Mucosa of rectum (tissue), 2 donors: ENCODE data around the gene PRDX5.
"Not testable (repeated sequence)": the region's sequence is repeated elsewhere in the genome, so short reads cannot be mapped to it uniquely, and the experiment has no call there.

Experiments used
- H3K27ac ChIP-seq, 2 donors: one replicate each; pipeline ENCODE4 v1.7.0; 2013; ENCODE audit warnings: inconsistent platforms in 2 of 2, low read depth in 2 of 2, low read length in 2 of 2
- H3K27me3 ChIP-seq, 2 donors: one replicate each; pipeline ENCODE4 v1.7.0; 2013; ENCODE audit warnings: low read length in 2 of 2; ENCODE audit not compliant: control insufficient read depth in 2 of 2, insufficient read depth in 2 of 2
- H3K36me3 ChIP-seq, 2 donors: one replicate each; pipeline ENCODE4 v1.7.0; 2013; ENCODE audit warnings: low read length in 2 of 2; ENCODE audit not compliant: control insufficient read depth in 2 of 2, insufficient read depth in 2 of 2
- H3K4me1 ChIP-seq, 2 donors: one replicate each; pipeline ENCODE4 v1.7.0; 2013; ENCODE audit warnings: low read length in 2 of 2, mild to moderate bottlenecking in 1 of 2; ENCODE audit not compliant: control insufficient read depth in 2 of 2, insufficient read depth in 2 of 2
- H3K4me3 ChIP-seq, 2 donors: one replicate each; pipeline ENCODE4 v1.7.0; 2013; ENCODE audit warnings: low read length in 2 of 2
- H3K9ac ChIP-seq, 2 donors: one replicate each; pipeline ENCODE4 v1.7.0; 2013; ENCODE audit warnings: low read length in 2 of 2, low read depth in 1 of 2, mild to moderate bottlenecking in 1 of 2
- H3K9me3 ChIP-seq, 2 donors: one replicate each; pipeline ENCODE4 v1.7.0; 2013; ENCODE audit warnings: low read length in 2 of 2; ENCODE audit not compliant: control insufficient read depth in 2 of 2
- donor health status: healthy.
- donor health status: Normal muscosa, but diverticular disease.

PRDX5 gene

DNA sequence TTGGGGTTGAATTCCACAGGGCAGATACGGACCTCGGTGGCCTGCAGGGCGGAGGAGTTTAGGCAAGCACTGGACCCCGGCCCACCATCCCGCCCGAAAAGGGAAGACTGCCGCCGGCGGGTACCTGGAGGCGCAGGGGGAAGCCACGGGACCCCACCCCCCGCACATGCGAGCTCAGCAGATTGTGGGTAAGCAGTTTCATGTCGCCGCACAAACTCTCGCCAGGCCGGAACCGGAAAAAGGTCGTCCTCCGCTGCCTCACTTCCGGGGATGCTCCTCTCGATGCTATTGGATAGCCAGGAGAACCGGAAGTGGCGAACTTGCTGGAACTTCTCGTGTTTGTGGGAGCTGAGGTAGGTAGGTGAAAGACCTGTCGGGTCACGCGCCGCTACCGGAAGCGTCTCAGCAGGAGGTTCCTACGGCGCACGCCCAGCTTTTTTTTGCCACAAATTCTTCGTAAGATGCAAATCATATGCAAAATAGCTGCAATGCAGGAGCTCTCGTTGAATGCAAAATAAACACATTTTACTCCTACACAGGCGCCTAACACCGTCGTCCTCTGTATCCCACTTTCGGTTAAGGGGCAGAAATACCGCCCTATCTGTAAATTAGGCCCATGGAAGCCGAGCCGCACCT is 478 bp upstream of the PRDX5 start, which contains the start of gene TRMT112:
Gene TRMT112 (minus strand): TSS at position 235 of the 636 bp plus-strand sequence. CDS start 33 bp downstream, at position 202.
- Histone ChIP-seq H3K4me3 (peak within 1 kb of the TSS; percentile 78 to 96), H3K9me3 (no peaks in the 10 kb centered on the region), H3K36me3 (peaks cover 36 to 37% of the 10 kb centered on the region in 2 donors), H3K27ac (peak within 1 kb of the TSS; percentile 98 to 100), H3K4me1 (peaks cover 34 to 49% of the 10 kb centered on the region in 2 donors), H3K9ac (peak within 1 kb of the TSS; percentile 88 to 99), H3K27me3 (no peaks in the 10 kb centered on the region)

DNA sequence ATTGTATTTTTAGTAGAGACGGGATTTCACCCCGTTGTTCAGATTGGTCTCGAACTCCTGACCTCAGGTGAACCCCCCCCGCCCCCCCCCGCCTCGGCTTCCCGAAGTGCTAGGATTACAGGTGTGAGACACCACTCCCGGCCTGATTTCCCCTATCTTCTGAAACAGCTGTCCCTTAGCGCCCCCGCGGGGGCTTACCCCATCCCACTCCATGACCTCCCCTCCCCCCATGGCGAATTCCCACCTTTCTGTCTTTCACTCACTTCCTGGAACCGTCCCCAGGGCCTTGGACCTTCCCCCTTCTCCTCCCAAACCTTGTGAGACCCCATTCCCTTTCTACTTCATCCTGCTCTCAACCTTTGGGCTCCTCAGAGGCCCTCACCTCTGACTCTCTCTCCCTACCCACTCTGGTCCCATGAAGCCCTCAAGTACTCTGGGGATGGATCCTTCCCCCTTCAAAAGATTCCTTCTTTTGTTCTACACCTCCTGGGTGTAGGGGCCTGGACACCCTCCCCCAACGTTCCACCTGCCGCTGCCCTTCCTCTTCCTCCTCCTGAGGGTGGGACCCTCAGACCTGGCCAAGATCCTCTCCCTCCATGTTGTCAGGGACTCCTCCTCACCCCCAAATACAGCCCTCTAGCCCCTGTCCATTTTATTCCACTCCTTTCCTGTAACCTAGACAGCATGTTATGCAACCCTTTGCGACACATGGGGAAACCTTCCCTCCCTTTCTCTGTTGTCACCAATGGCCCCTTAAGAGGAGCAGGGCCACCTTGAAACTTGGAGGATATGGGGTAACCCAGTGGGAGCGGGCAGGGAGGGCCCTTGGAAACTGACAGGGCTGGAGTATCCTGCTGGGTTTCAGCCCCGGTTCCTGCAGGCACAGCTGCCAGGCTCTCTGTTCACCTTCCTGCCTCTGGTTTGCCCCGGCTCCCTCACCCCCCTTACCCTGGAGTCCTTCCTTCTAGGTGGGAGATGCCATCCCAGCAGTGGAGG is 1.1 kb downstream of the PRDX5 start:
- Histone ChIP-seq H3K27me3 (no peaks in the 10 kb centered on the region), H3K9ac (peak overlapping the region; percentile 88 to 99), H3K4me3 (peak overlapping the region; percentile 78 to 96), H3K9me3 (no peaks in the 10 kb centered on the region), H3K27ac (peak overlapping the region; percentile 98 to 100), H3K36me3 (peaks cover 30 to 36% of the 10 kb centered on the region in 2 donors), H3K4me1 (peaks cover 45 to 53% of the 10 kb centered on the region in 2 donors)

- Histone ChIP-seq H3K9ac (peak overlapping the region; percentile 41 to 88), H3K27me3 (no peaks in the 10 kb centered on the region), H3K36me3 (peaks cover 16 to 23% of the 10 kb centered on the region in 2 donors), H3K27ac (peak overlapping the region; percentile 98 to 100), H3K9me3 (no peaks in the 10 kb centered on the region), H3K4me1 (peaks cover 45 to 48% of the 10 kb centered on the region in 2 donors), H3K4me3 (peak overlapping the region; percentile 5 to 6)
Measured at GRCh38 chr11:64320556-64320955, 2.6 kb downstream of the PRDX5 start.

DNA sequence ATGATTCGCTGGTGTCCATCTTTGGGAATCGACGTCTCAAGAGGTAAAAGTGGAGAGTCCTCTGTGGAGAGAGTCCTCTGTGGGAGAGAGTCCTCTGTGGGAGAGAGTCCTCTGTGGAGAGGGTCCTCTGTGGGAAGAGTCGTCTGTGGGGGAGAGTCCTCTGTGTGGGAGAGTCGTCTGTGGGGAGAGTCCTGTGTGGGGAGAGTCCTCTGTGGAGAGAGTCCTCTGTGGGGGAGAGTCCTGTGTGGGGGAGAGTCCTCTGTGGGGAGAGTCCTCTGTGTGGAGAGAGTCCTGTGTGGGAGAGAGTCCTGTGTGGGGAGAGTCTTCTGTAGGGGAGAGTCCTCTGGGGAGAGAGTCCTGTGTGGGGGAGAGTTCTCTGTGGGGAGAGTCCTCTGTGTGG is 3.1 kb downstream of the PRDX5 start:
- Histone ChIP-seq H3K27ac (peak overlapping the region; percentile 98 to 100), H3K9me3 (no peaks in the 10 kb centered on the region), H3K4me3 (no peak overlapping the region), H3K9ac (peak overlapping the region; percentile 32 to 45), H3K4me1 (peaks cover 44 to 47% of the 10 kb centered on the region in 2 donors), H3K36me3 (peaks cover 12 to 18% of the 10 kb centered on the region in 2 donors), H3K27me3 (no peaks in the 10 kb centered on the region)

- peak overlapping the region in 1 of 2 donors; percentile 13 for H3K4me3 ChIP-seq
- H3K36me3 ChIP-seq: peaks cover 9 to 13% of the 10 kb centered on the region in 2 donors
- peaks cover 40 to 42% of the 10 kb centered on the region in 2 donors for H3K4me1 ChIP-seq
- no peaks in the 10 kb centered on the region for H3K27me3 ChIP-seq
- peak overlapping the region in 1 of 2 donors; percentile 45 for H3K9ac ChIP-seq
- H3K27ac ChIP-seq: peak overlapping the region; percentile 98 to 100
- H3K9me3 ChIP-seq: no peaks in the 10 kb centered on the region
Measured at GRCh38 chr11:64321533-64321932, 3.6 kb downstream of the PRDX5 start.

GRCh38 chr11:64322925-64323260 is 5.0 kb downstream of the PRDX5 start:
- no peak overlapping the region for H3K4me3 ChIP-seq
- peak overlapping the region in 1 of 2 donors; percentile 18 for H3K9ac ChIP-seq
- peaks cover 9 to 13% of the 10 kb centered on the region in 2 donors for H3K36me3 ChIP-seq
- H3K27ac ChIP-seq: peak overlapping the region in 1 of 2 donors; percentile 100
- no peaks in the 10 kb centered on the region for H3K27me3 ChIP-seq
- H3K9me3 ChIP-seq: no peaks in the 10 kb centered on the region
- H3K4me1 ChIP-seq: peaks cover 39 to 49% of the 10 kb centered on the region in 2 donors

DNA sequence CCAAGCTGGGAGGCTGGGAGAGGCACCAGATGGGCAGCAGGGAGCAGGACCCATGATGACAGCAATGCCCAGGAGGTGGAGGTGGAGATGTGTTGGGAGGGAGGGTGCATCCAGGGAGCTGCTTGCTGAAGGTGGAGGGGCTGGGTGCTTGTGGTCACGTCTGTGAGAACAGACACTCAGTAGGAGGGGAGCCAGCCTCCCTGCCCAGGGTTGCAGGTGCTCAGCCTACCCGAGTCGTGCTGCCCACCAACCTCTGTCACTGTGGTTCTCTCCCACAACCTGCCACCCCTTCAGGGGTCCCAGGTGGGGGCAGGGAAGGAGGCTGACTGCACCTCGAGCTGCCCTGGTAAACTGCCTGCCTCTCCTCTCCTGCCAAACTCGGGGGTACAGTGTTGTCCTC is 5.5 kb downstream of the PRDX5 start:
- H3K27ac ChIP-seq: no peak overlapping the region

DNA sequence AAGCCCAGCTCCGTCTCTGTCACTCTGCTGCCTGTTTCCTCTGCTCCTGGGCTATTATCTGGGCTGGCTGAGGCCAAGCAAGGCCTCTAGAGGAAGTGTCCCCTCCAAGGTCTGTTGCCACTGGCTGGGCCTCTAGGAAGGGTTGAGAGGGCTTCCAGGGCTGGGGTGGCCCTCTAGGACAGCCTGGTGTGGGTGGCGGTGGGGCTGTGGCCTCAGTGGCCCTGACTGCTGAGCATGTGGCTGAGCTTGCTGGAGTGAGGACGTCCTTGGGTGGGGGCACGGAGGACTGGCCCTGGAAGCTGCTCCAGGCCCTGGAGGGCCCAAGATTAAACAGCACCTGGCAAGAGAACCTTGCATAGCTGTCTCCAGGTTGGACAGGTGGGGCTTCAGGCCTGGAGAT is 6.1 kb downstream of the PRDX5 start:
- H3K4me3 ChIP-seq, H3K27ac ChIP-seq, H3K9me3 ChIP-seq, H3K9ac ChIP-seq, H3K27me3 ChIP-seq: not testable (repeated sequence)
- H3K36me3 ChIP-seq: peaks cover 9 to 13% of the 10 kb centered on the region in 2 donors
- H3K4me1 ChIP-seq: peaks cover 41 to 51% of the 10 kb centered on the region in 2 donors

More for the DNA sequence above, 5.5 kb downstream of the PRDX5 start:
- H3K4me3 ChIP-seq: no peak overlapping the region
- no peaks in the 10 kb centered on the region for H3K27me3 ChIP-seq
- no peaks in the 10 kb centered on the region for H3K9me3 ChIP-seq
- peaks cover 40 to 49% of the 10 kb centered on the region in 2 donors for H3K4me1 ChIP-seq
- peaks cover 9 to 13% of the 10 kb centered on the region in 2 donors for H3K36me3 ChIP-seq
- H3K9ac ChIP-seq: no peak overlapping the region

GRCh38 chr11:64324692-64325469 is 7.0 kb downstream of the PRDX5 start:
- peaks cover 9 to 13% of the 10 kb centered on the region in 2 donors for H3K36me3 ChIP-seq
- H3K4me1 ChIP-seq: peaks cover 36 to 45% of the 10 kb centered on the region in 2 donors
- H3K9me3 ChIP-seq: no peaks in the 10 kb centered on the region
- H3K27me3 ChIP-seq: no peaks in the 10 kb centered on the region
- no peak overlapping the region for H3K9ac ChIP-seq
- no peak overlapping the region for H3K4me3 ChIP-seq
- no peak overlapping the region for H3K27ac ChIP-seq
